ENCODE data around the gene RPN1.

Gene RPN1

DNA sequence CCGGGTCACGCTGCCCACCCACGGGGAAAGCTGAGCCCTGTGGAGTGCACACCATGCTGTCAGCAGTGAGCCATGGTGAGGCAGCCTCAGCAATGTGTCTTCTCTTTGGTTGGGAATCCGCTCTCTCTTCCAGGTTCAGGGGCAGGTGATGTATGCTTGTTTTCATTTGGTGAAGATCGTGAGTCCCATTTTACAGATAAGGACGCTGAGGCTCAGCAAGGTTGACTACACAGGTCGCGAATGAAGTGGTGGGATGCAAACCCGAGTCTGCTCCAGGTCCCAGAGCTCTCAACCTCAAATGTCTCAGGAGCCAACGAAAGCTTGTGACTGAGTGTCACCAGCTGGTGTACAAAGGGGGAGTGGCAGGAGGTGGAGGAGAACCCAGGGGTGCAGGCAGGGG is 74.3 kb downstream of the RPN1 start:
- DNase-seq, result no peak

GRCh38 chr3:128575777-128576176 is 74.8 kb downstream of the RPN1 start:
- no peak for DNase-seq

DNA sequence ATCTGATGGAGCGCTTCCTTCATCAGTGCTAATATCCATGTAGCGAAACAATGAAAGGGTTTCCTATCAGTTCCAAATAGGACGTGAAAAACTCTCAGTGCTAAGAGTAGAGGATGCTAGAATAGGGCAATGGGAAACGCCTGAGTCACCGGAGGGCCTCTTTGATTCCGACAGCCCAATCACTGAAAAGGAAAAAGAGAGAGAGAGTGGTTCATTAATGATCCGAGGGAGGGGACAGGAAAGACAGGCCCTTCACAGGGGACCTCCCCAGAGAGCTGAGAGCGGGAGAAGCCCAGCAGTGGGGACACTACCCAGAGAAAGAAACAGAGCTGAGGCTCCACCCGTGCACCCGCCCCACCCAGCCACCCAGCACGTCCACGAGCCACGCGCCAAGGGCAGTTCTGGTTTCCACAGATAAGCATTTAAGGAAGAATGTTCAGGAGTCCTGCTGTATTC is 76.9 kb downstream of the RPN1 start:
- DNase-seq, result no peak

DNA sequence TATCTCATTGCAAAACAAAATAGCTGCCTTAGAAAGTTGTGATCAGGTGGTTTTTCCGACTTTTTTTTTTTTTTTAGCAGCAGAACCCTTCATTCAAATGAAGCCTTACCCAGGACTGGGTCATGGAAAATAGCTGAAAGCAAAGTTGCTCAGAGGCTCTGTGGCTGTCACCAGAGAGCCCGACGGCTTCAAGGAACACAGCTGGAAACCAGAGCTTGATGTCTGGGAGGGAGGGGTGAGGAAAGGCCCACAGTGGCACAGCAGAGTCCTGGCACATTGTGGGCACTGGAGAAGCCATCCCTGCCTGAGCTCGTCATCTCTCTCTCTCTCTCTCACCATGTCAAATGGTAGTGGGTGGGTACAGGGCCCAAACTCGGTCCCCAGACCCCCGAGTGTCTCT is 77.5 kb downstream of the RPN1 start:
- DNase-seq, result no peak

DNA sequence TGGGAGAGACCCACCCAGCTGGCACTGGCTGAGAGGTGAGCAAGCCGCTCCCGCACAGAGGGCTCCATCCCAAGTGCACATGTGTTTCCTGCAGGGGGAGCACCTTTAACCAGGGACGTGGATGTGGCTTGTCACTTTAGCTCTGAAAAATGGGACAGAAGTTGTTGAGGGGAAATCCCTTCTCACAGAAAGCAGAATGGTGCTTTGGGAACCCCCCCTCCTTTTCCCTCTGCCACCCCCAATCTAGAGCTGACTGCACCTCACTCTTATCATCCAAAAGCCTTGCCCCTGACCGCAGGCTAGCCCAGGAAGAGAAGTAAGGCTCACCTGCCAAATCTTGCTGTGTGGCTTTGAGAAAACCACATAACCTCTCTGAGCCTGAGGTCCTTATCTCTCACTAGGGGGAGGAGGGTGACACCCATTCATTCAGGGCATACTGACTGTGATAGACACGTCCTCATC is 77.9 kb downstream of the RPN1 start:
- DNase-seq, result no peak

DNA sequence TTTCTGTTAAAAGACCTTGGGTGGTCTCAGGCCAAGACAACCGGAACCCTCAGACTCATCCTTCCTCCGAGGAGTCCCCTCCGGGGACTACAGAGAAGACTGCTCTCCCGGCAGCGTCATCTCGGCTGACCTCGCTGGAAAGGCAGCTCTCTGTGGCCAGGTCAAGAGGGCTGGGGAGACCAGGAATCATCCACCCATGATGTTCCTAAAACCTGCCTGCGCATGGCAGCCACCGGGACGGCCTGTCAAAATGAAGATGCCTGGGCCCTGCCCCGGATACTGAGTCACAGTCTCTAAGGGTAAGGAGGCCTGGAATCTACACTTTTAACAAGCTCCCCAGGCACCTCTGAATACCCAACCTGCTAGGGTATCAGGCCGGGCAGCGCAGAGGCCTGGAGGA is 78.6 kb downstream of the RPN1 start:
- no peak for DNase-seq
